H1 (cell line): ENCODE results near the gene GMIP.

Source experiments
- ATF2 ChIP-seq: IDR thresholded peaks from 2 replicates; pipeline ENCODE4 v1.6.1; 2012; ENCODE audit warnings: low read length, inconsistent platforms
- CBX5 ChIP-seq: fragments of 300-800, 300-1000 bp; sonication (generic); IDR thresholded peaks from 2 replicates; pipeline ENCODE4 v1.7.1; 2016; ENCODE audit warnings: antibody characterized with exemption, low read length, low read depth
- EGR1 ChIP-seq: IDR thresholded peaks from 2 replicates; pipeline ENCODE4 v1.6.1; 2011; ENCODE audit warnings: low read depth, low read length, borderline replicate concordance
- EZH2 ChIP-seq: fragments of 200-600 bp; sonication (generic); IDR thresholded peaks from 2 replicates; pipeline ENCODE4 v1.7.1; 2012; ENCODE audit warnings: low read depth, mild to moderate bottlenecking, moderate library complexity, low read length, inconsistent platforms; ENCODE audit not compliant: severe bottlenecking
- GABPA ChIP-seq: IDR thresholded peaks from 2 replicates; pipeline ENCODE4 v1.6.1; 2011; ENCODE audit warnings: mild to moderate bottlenecking, low read length, moderate library complexity, borderline replicate concordance; ENCODE audit not compliant: insufficient read depth
- GTF2F1 ChIP-seq: IDR thresholded peaks from 2 replicates; pipeline ENCODE4 v1.6.1; 2012; ENCODE audit warnings: low read depth, low read length, improper control_type of control experiment, borderline replicate concordance
- KDM4A ChIP-seq: IDR thresholded peaks from one replicate; pipeline ENCODE4 v1.7.1; 2012; ENCODE audit warnings: low read depth, mild to moderate bottlenecking, moderate library complexity, low read length, inconsistent platforms; ENCODE audit not compliant: severe bottlenecking
- NRF1 ChIP-seq: IDR thresholded peaks from 2 replicates; pipeline ENCODE4 v1.6.1; 2011; ENCODE audit warnings: mild to moderate bottlenecking, low read depth, low read length, improper control_type of control experiment
- PHF8 ChIP-seq: fragments of 200-600 bp; sonication (generic); conservative IDR thresholded peaks from 2 replicates; pipeline ENCODE4 v1.7.1; 2012; ENCODE audit warnings: low read depth, mild to moderate bottlenecking, inconsistent platforms, low read length, moderate library complexity
- POLR2A ChIP-seq, 2 experiments: IDR thresholded peaks; 1 replicate in 1 of 2; 2 replicates in 1 of 2; pipeline ENCODE4 v1.6.1; 2011; ENCODE audit warnings: low read depth in 2 of 2, low read length in 2 of 2, mild to moderate bottlenecking in 2 of 2; ENCODE audit errors: control extremely low read depth in 1 of 2
- RFX5 ChIP-seq: IDR thresholded peaks from 2 replicates; pipeline ENCODE4 v1.6.1; 2011; ENCODE audit warnings: low read depth, low read length, improper control_type of control experiment, borderline replicate concordance
- TAF1 ChIP-seq: IDR thresholded peaks from 2 replicates; pipeline ENCODE4 v1.6.1; 2011; ENCODE audit warnings: mild to moderate bottlenecking, low read depth, low read length
- TF ChIP-seq, protein P1 (sequence below), 3 experiments: IDR thresholded peaks; 1 replicate in 2 of 3; 2 replicates in 1 of 3; pipeline versions ENCODE4 v1.5.1 to v1.6.1; 2011; ENCODE audit warnings: low read length in 3 of 3, mild to moderate bottlenecking in 3 of 3, inconsistent platforms in 2 of 3, low read depth in 1 of 3, moderate library complexity in 1 of 3; ENCODE audit not compliant: insufficient read depth in 1 of 3; ENCODE audit errors: control extremely low read depth in 1 of 3

DNA sequence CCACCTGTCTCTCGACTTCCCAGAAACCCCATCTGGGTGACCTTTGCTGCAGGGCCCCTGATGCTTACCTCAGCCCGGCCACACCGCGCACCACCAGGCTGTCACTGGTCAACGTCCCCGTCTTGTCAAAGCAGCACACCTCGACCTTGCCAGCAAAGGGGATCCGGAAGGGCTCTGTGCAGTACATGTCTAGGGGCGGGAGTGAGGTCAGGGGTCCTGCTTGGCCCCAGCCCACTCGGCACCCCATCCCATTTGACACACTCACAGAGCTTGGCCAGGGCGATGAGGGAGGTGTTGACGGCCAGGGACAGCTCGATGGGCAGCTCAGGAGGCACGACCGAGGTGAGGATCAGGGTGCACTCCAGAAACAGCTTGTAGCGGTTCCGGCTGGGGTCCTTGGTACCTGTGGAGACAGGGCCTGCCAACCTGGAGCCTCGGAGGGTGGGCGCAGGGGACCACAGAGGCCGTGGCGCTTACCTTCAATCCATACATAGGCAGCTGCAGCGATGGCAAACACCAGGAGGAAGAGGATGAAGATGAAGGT lies 11.7 kb upstream of the GMIP start:
- TF ChIP-seq PHF8 (no peak), TAF1 (no peak), CBX5 (no peak), EZH2 (no peak), GABPA (no peak), RFX5 (no peak), POLR2A (IDR thresholded peaks at IDR 0.05; ENCODE audit: control extremely low read depth in 1 of 2, low read depth in 2 of 2, low read length in 2 of 2) (no peak), EGR1 (no peak), KDM4A (no peak), NRF1 (no peak), GTF2F1 (no peak), ATF2 (no peak)
- TF ChIP-seq, protein P1, sequence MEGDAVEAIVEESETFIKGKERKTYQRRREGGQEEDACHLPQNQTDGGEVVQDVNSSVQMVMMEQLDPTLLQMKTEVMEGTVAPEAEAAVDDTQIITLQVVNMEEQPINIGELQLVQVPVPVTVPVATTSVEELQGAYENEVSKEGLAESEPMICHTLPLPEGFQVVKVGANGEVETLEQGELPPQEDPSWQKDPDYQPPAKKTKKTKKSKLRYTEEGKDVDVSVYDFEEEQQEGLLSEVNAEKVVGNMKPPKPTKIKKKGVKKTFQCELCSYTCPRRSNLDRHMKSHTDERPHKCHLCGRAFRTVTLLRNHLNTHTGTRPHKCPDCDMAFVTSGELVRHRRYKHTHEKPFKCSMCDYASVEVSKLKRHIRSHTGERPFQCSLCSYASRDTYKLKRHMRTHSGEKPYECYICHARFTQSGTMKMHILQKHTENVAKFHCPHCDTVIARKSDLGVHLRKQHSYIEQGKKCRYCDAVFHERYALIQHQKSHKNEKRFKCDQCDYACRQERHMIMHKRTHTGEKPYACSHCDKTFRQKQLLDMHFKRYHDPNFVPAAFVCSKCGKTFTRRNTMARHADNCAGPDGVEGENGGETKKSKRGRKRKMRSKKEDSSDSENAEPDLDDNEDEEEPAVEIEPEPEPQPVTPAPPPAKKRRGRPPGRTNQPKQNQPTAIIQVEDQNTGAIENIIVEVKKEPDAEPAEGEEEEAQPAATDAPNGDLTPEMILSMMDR (IDR thresholded peaks at IDR 0.05; ENCODE audit: control extremely low read depth in 1 of 3, insufficient read depth in 1 of 3, low read depth in 1 of 3, low read length in 3 of 3) = no peak
